HCT116 (cell line): Measurements from ENCODE around the gene TTLL9. TPM values are rescaled to one million over a fixed set of nuclear protein-coding genes. Genes with fewer than 3 reads are reported as not detected.

Experiments used
- ATAC-seq: fragments of 200-7000 bp; cut with Tn5 transposase; 2 replicates; pipeline ENCODE4 v1.9.1; 2020; ENCODE audit warnings: mild to moderate bottlenecking, moderate library complexity
- BruUV-seq: library from RNA; stranded (reverse); fragments of 400-500 nt; replicated peaks from 2 replicates; lab custom pipeline; 2021; lab: Mats Ljungman, UMichigan
- CTCF ChIA-PET: fragments of 300-600 bp; sonication (Branson Sonifier 250); formaldehyde crosslinking; loops from one replicate; lab custom pipeline; 2021; ENCODE audit warnings: antibody characterized with exemption; lab: Charles Lee
- POLR2A ChIA-PET: fragments of 300-600, 350-600 bp; sonication (Branson Sonifier 250); formaldehyde crosslinking; loops from one replicate; lab custom pipeline; 2021; ENCODE audit warnings: antibody characterized with exemption; lab: Charles Lee
- RAD21 ChIA-PET, 2 experiments: fragments of 300-600 bp; sonication (Branson Sonifier 250); formaldehyde crosslinking; loops; one replicate each; lab custom pipeline; 2023; ENCODE audit warnings: low total read pairs in 2 of 2; ENCODE audit not compliant: uncharacterized antibody in 2 of 2, unreplicated experiment in 2 of 2, low non-redundant PET in 1 of 2; lab: Charles Lee
- DNase-seq: peaks from one replicate; pipeline ENCODE4 v3.0.0-alpha.2; 2010; ENCODE audit warnings: low read depth, low spot score
- H2AFZ ChIP-seq: fragments of 200-600 bp; shearing (Covaris generic), sonication (generic); 2 replicates; pipeline ENCODE4 v1.6.1; 2017; ENCODE audit warnings: low read depth, mixed run types, mixed read lengths, antibody characterized with exemption, low read length; ENCODE audit not compliant: poor library complexity, severe bottlenecking
- H3K27ac ChIP-seq: 2 replicates; pipeline ENCODE4 v1.5.1; 2012; ENCODE audit warnings: low read depth, low read length
- H3K27me3 ChIP-seq: fragments of 200-600 bp; sonication (generic); 2 replicates; pipeline ENCODE4 v1.6.1; 2016; ENCODE audit warnings: mixed run types, low read length, mixed read lengths; ENCODE audit not compliant: insufficient read depth
- H3K36me3 ChIP-seq, 2 experiments: fragments of 200-500 bp in 1 of 2; fragments of 200-600 bp in 1 of 2; sonication (Bioruptor generic) in 1 of 2; sonication (generic) in 1 of 2; 2 replicates each; pipeline versions ENCODE4 v1.5.1 to v1.6.1; 2014 to 2016; ENCODE audit warnings: low read length in 2 of 2, inconsistent platforms in 1 of 2, mixed read lengths in 1 of 2, mixed run types in 1 of 2; ENCODE audit not compliant: insufficient read depth in 2 of 2, control insufficient read depth in 1 of 2
- H3K4me1 ChIP-seq, 2 experiments: fragments of 200-600 bp in 1 of 2; sonication (generic) in 1 of 2; 2 replicates each; pipeline versions ENCODE4 v1.5.1 to v1.6.1; 2012 to 2017; ENCODE audit warnings: low read length in 2 of 2, inconsistent platforms in 1 of 2, mild to moderate bottlenecking in 1 of 2, mixed read lengths in 1 of 2, mixed run types in 1 of 2, moderate library complexity in 1 of 2; ENCODE audit not compliant: insufficient read depth in 2 of 2, control insufficient read depth in 1 of 2
- H3K4me2 ChIP-seq: fragments of 200-600 bp; sonication (generic); 2 replicates; pipeline ENCODE4 v1.6.1; 2017; ENCODE audit warnings: mixed run types, low read length, mixed read lengths
- H3K4me3 ChIP-seq, 2 experiments: fragments of 200-600 bp in 1 of 2; sonication (generic) in 1 of 2; replicated peaks in 1 of 2; 2 replicates each; pipeline ENCODE4 v1.5.1; 2011 to 2016; ENCODE audit warnings: low read length in 2 of 2, control low read depth in 1 of 2, low read depth in 1 of 2, mild to moderate bottlenecking in 1 of 2, mixed read lengths in 1 of 2, mixed run types in 1 of 2
- H3K79me2 ChIP-seq: fragments of 200-600 bp; sonication (generic); 2 replicates; pipeline ENCODE4 v1.6.1; 2017; ENCODE audit warnings: mild to moderate bottlenecking, mixed run types, low read length, moderate library complexity, mixed read lengths; ENCODE audit not compliant: insufficient read depth
- H3K9ac ChIP-seq: fragments of 200-600 bp; sonication (generic); 2 replicates; pipeline ENCODE4 v1.6.1; 2016; ENCODE audit warnings: low read length, mixed read lengths
- H3K9me2 ChIP-seq: fragments of 200-600 bp; sonication (generic), shearing (Covaris generic); 2 replicates; pipeline ENCODE4 v1.6.1; 2017; ENCODE audit warnings: mixed run types, mild to moderate bottlenecking, moderate library complexity; ENCODE audit not compliant: insufficient read depth
- H3K9me3 ChIP-seq, 2 experiments: fragments of 200-500 bp in 1 of 2; fragments of 200-600 bp in 1 of 2; sonication (Bioruptor generic) in 1 of 2; sonication (generic) in 1 of 2; 2 replicates each; pipeline ENCODE4 v1.6.1; 2014 to 2017; ENCODE audit warnings: low read length in 2 of 2, mixed read lengths in 2 of 2, inconsistent platforms in 1 of 2, low read depth in 1 of 2, mild to moderate bottlenecking in 1 of 2, mixed run types in 1 of 2, moderate library complexity in 1 of 2; ENCODE audit not compliant: control insufficient read depth in 1 of 2, insufficient read depth in 1 of 2
- H4K20me1 ChIP-seq: fragments of 200-600 bp; sonication (generic), shearing (Covaris generic); 2 replicates; pipeline ENCODE4 v1.6.1; 2017; ENCODE audit warnings: mixed run types, mild to moderate bottlenecking, moderate library complexity; ENCODE audit not compliant: insufficient read depth
- CBX3 ChIP-seq: IDR thresholded peaks from 2 replicates; pipeline ENCODE4 v1.6.1; 2012; ENCODE audit warnings: low read depth
- EGR1 ChIP-seq: IDR thresholded peaks from 2 replicates; pipeline ENCODE4 v1.6.1; 2012; ENCODE audit warnings: low read depth
- EZH2 ChIP-seq: fragments of 200-600 bp; sonication (generic); IDR thresholded peaks from 2 replicates; pipeline ENCODE4 v1.6.1; 2017; ENCODE audit warnings: antibody characterized with exemption, mixed run types
- POLR2A ChIP-seq: IDR thresholded peaks from 2 replicates; pipeline ENCODE4 v1.7.0; 2011; ENCODE audit warnings: borderline replicate concordance; ENCODE audit not compliant: insufficient read depth, insufficient read length; ENCODE audit errors: extremely low read depth
- TCF7L2 ChIP-seq: IDR thresholded peaks from 2 replicates; pipeline ENCODE4 v1.7.0; 2011; ENCODE audit warnings: borderline replicate concordance, inconsistent platforms; ENCODE audit not compliant: insufficient read depth, insufficient read length; ENCODE audit errors: extremely low read depth
- ZBTB33 ChIP-seq: IDR thresholded peaks from 2 replicates; pipeline ENCODE4 v1.6.1; 2011; ENCODE audit warnings: mild to moderate bottlenecking, low read length, moderate library complexity; ENCODE audit not compliant: insufficient replicate concordance; ENCODE audit errors: extremely low read depth
- intact Hi-C: fragments of 100-400 bp; cut with micrococcal nuclease; formaldehyde crosslinking; loops from 2 replicates; pipeline ENCODE4 v1.10.0; 2022
- total RNA-seq: library from RNA; stranded (reverse); gene quantifications from one replicate; pipeline ENCODE4 v1.2.1, GENCODE V29; 2021; ENCODE audit not compliant: unreplicated experiment
- TF ChIP-seq, protein P1 (sequence below): IDR thresholded peaks from 2 replicates; pipeline ENCODE4 v1.6.1; 2012; ENCODE audit warnings: low read depth

TTLL9 gene
- total RNA-seq, 1 experiment from 2014 or later = not detected

GRCh38 chr20:31824554-31825313, 45.7 kb upstream of the TTLL9 start (continued):
- TF ChIP-seq CBX3 (no peak), EZH2 (no peak), TCF7L2 (no peak)

DNA sequence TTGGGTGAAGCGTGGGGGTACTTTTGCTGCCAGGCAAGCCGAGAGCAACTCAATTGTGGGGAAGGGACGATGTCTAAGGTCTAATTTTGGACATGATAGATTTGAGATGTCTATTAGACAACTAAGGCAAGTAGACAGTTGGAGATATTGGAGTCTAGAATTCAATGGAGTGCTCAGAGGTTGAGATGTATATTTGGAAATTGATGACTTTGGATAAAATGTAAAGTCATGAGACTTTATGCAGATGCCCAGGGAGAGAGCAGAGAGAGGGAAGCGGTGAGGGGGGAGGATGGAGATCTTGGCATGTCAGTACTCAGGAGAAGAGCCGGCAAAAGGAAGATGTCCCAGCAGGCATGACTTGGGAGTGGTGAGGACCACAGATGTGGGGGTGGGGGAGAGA, 44.4 kb upstream of the TTLL9 start:
- TF ChIP-seq POLR2A (no peak), EZH2 (no peak), ZBTB33 (no peak), EGR1 (no peak)
- TF ChIP-seq, protein P1, sequence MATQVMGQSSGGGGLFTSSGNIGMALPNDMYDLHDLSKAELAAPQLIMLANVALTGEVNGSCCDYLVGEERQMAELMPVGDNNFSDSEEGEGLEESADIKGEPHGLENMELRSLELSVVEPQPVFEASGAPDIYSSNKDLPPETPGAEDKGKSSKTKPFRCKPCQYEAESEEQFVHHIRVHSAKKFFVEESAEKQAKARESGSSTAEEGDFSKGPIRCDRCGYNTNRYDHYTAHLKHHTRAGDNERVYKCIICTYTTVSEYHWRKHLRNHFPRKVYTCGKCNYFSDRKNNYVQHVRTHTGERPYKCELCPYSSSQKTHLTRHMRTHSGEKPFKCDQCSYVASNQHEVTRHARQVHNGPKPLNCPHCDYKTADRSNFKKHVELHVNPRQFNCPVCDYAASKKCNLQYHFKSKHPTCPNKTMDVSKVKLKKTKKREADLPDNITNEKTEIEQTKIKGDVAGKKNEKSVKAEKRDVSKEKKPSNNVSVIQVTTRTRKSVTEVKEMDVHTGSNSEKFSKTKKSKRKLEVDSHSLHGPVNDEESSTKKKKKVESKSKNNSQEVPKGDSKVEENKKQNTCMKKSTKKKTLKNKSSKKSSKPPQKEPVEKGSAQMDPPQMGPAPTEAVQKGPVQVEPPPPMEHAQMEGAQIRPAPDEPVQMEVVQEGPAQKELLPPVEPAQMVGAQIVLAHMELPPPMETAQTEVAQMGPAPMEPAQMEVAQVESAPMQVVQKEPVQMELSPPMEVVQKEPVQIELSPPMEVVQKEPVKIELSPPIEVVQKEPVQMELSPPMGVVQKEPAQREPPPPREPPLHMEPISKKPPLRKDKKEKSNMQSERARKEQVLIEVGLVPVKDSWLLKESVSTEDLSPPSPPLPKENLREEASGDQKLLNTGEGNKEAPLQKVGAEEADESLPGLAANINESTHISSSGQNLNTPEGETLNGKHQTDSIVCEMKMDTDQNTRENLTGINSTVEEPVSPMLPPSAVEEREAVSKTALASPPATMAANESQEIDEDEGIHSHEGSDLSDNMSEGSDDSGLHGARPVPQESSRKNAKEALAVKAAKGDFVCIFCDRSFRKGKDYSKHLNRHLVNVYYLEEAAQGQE = no peak
- H3K27me3 ChIP-seq = no peaks in the 10 kb centered on the region
- no peak overlapping the region for H3K4me3 ChIP-seq

More for the DNA sequence above, 44.4 kb upstream of the TTLL9 start:
- intact Hi-C loops = no loop called here
- Histone ChIP-seq H3K4me1 (peaks cover 0 to 9% of the 10 kb centered on the region in 2 experiments; a peak in 1 of 4 replicates), H3K9ac (no peak overlapping the region), H3K27ac (no peak overlapping the region), H2AFZ (no peak overlapping the region), H3K9me3 (no peaks in the 10 kb centered on the region), H3K79me2 (no peaks in the 10 kb centered on the region), H4K20me1 (no peaks in the 10 kb centered on the region), H3K36me3 (no peaks in the 10 kb centered on the region), H3K4me2 (no peak overlapping the region), H3K9me2 (no peaks in the 10 kb centered on the region)
- ATAC-seq (no peak), DNase-seq (no peak)
- POLR2A ChIA-PET = no interaction called here
- RAD21 ChIA-PET = no interaction called here
- CTCF ChIA-PET = no interaction called here
- BruUV-seq = no TSS peak
